Stimulated activated CD8-positive, alpha-beta memory T cell treated with anti-CD3 and anti-CD28 coated beads, Interleukin-4, amount 100 ng/mL, for 48 hours (primary cell): ENCODE results near the gene IL19.

ENCODE experiments used
- DNase-seq: peaks from one replicate; pipeline ENCODE4 v3.0.0-alpha.2; 2020

The IL19 gene

GRCh38 chr1:206801467-206801866, 30.9 kb downstream of the IL19 start:
- DNase-seq = no peak

DNA sequence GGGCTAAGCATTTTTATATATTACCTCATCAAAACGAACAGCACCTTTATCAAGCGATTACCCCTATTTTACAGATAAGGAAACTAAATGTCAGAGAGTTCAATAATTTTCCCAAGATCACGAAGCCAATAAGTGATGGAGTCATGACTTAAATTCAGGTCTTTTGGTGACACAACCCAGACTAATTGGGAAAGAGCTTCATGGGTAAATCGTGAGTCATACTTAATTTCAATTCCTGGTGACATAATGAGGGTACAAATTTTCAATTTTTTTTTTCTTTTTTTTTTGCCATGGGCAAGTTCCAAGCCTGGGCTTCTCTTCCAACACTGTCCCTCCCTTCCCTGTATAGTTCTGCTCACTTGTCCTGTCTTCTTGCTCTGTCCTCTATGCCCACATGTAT, 31.8 kb downstream of the IL19 start:
- DNase-seq = no peak

- peak; percentile 78 for DNase-seq
Measured at GRCh38 chr1:206803221-206803730, 32.7 kb downstream of the IL19 start.

- DNase-seq = no peak
Measured at GRCh38 chr1:206804156-206804737, 33.7 kb downstream of the IL19 start.

- DNase-seq = no peak
Measured at GRCh38 chr1:206805357-206805756, 34.8 kb downstream of the IL19 start.

DNA sequence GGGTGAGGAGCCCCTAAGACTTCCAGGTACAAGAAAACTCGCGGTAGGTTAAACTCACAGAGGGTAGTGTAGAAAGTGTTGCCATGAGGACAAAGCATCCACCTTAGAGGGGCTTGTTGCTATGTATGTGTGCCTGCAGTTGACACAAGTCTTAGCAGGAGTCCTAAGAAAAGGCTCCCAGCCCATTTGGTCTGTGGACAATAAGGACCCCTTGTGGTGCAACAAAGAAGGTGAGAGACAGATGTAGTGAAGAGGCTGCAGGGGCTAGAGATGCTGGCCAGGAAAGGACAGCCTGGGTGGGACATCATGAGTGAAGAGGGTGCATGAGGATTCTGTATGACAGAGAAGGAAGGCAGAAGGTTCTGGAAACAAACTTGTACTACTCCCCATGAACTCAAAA, 38.0 kb downstream of the IL19 start:
- peak; percentile 50 for DNase-seq

DNA sequence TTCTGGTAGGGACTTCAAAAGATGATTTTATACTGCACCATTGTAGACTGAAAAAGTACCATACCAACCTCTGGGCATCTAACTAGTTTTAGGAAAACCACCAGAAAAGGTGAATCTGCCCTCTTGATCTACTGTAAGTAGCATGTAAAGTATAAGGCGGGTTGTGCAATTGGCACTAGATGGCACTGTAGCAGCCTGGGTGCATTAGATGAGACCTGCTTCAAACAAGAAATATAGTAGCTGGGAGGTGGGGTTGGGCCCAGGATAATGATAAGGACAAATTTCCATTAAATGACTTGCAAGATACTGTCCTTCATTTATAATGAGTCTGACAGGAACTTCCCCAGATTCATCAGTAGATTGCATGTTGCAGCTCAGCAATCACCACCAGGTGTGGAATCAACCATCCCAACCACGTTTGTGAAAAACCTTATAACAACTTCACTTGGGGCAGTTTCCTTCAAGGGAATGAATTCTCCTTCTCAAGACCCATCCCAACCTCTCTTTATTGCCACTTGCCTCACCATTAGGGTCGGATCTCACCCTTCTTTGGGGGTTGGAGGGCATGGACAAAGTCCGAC, 39.0 kb downstream of the IL19 start:
- DNase-seq = peak; percentile 54

GRCh38 chr1:206812471-206812870, 41.9 kb downstream of the IL19 start:
- DNase-seq = no peak

- DNase-seq = no peak
Measured at GRCh38 chr1:206814716-206815341, 44.3 kb downstream of the IL19 start.

DNA sequence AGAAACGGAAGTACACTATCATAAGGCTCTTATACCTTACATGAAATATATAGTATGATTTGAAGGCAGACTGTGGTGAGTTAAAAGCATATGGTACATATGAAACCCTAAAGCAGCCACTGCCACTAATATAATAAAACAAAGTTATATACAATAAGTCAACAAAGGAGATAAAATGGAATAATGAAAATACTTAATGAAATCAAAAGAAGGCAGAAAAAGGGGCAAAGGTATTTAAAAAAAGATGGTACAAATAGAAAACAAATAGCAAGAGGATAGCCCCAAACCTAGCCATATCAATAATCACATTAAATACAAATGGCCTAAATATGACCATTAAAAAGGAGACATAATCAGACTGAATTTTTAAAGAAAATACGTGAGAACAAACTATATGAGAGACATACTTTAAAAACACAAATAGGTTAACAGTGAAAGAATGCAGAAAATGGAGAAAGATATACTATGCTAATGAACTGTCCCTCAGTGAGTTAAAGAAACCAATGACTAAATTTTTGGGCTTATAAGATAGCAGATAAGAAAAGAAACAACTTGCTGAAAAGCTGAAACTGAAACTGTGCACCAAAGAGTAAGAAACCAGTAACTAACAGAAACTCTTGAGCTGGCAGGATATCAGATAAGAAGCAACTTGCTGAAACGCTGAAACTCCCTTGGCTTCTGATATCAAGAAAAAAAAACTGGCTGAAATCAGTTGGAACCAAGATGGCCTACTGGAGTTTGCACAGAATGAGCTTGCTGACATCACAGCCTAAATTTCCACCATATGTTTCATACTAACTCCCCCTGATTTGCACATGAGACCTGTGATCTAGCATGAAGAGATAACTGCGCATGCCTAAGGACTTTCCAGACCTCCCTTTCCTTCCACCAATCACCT, 46.1 kb downstream of the IL19 start:
- DNase-seq = no peak

DNA sequence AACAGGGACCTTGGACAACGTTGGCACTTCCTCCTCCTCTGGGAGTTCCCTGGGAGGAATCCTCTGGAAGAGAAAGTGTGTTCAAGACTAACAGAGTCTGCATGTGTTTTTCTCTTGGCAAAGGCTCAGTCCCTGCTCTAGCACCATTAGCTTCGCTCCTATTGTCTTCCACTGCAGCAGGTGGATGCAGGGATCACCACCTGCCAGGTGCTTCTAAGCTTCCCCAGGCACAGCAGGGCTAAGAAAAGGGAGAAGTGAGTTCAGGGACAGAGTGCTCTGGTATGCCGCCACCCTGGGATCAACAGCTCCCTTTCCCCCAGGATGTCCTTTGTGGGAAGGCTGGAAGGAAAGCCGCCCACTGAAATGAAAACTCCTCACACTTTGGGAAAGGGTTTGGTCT, 50.9 kb downstream of the IL19 start:
- DNase-seq = no peak

GRCh38 chr1:206823727-206824126, 53.2 kb downstream of the IL19 start:
- DNase-seq = no peak

DNA sequence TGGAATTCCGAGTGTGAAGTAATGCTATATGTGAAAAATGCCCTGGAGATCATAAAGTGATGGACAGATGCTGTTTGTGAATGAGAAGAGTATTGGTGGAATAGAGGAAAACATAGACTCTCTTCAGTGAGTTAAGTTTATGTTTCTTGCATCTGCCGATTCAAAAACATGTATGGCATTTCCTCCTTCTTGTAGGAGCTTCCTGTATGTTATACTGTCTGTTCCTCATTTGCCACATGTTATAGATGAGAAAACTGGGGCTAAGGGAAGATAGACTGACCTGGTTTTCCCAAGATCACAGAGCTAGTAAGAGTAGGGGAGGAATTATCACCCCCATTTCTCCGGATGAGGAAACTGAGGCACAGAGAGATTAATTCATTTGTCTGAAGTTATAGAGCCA, 53.8 kb downstream of the IL19 start:
- DNase-seq = no peak

DNA sequence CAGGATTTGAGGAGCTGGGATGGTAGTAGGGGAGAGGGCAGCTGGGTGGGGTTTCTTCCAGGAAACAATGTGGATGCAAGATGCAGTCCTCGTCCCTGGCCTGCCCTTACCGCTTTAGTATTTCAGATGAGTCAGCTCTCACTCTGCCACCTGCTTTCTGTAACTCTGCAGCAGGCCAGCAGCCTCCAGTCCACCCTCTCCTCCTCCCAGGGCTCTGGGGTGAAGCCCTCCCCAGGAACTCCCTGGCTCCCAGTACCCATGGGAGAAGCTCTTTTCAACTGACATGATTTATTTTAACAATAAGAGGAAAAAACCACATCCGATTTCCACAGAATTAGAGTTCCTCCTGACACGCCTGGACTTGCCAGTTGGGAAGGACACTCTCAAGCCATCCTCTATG, 55.8 kb downstream of the IL19 start:
- DNase-seq = no peak

GRCh38 chr1:206828061-206828460, 57.5 kb downstream of the IL19 start:
- no peak for DNase-seq

- no peak for DNase-seq
Measured at GRCh38 chr1:206828765-206829164, 58.2 kb downstream of the IL19 start.

DNA sequence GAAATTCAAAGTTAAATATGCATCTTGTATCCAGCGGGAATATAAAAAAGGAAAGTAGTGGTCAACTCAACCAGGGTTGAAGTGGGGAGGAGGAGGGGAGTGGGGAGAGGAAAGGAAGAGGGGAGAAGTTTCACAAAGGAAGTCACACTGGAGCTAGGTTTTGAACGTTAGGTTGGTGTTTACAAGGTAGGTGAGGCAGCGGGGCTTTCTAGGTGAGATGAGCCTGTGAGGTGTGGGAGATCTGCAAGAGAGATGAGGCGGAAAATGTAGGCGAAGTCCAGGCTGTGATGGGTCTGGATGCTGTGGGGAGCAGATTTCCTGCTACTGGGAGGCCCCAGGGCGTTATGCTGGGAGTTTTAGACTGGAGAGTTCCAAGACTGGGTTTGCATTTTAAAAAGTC, 58.7 kb downstream of the IL19 start:
- DNase-seq = no peak

DNA sequence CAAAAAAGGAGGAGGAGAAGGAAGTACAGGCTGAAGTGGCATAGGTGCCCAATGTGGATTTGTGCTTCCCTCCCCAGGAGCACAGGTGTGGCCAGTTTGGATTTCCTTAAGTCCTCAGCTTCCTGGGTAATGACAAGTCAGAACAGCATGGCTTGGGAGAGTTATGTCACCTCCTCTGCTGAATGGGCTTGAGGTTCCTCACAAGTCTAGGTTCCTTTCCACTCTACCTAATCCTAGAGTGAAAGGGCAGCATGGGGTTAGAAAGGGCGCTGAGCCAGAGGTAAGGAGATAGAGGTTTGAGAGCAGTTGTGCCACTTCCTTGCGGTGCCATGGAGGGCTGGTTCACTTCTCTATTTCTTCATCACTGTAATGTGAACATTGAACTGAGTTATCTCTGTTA, 59.3 kb downstream of the IL19 start:
- no peak for DNase-seq

- no peak for DNase-seq
Measured at GRCh38 chr1:206831650-206832049, 61.1 kb downstream of the IL19 start.

DNA sequence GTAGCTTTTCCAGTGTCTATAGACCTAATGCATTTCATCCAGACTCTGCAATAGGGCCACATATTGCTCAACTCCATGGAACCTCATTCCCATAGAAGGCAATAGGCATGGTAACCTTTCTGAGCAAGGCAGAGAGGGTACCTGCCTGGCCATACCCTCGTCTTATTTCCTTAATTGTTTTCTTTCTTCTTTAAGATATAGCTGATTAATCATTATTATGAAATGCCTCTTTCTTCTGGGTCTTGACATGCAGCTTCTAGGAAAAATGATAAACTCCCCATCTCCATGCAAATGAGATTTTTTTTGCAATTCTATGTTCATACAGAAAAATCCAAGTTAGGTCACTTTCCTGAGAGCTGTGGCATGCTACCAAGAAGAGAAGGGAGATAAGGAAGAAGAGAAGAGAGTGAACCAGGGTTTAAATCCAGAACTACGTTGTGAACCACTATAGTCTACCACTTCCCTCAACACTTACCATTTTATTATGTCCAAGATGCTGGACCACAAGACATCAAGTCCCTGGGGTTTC, 61.8 kb downstream of the IL19 start:
- DNase-seq = no peak

GRCh38 chr1:206833106-206833680, 62.6 kb downstream of the IL19 start:
- no peak for DNase-seq

DNA sequence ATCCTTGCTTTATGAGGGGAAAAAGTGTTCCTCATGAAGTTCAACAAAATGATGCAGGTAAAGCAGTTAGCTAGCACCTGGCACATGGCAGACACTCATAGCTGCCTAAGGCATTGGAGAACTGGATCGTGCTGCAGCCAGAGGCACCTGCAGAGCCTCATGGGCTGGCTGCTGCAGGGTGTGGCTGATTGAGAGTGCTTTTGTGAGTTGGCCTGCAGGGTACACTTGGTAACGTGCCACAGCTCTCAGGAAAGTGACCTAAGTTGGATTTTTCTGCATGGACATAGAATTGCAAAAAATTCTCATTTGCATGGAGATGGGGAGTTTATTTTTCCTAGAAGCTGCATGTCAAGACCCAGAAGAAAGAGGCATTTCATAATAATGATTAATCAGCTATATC, 63.2 kb downstream of the IL19 start:
- DNase-seq = no peak

DNA sequence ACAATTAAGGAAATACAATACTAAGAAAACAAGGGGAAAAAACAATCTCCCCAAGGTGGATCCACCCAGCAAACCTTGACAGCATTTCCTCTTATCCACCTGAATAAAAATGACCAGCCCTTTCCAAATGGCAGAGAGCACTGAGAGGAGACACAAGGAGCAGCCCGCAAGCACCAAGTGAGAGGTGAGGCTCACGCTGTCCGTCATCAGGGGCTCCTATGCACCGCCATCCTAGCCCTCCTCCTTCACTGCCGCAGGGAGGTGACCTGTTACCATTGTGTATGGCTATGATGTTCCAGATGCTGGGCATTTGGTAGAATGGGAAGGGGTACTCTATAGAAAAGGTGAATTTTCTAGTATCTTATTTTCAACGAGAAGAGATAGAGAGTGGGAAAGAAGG, 63.6 kb downstream of the IL19 start:
- DNase-seq = no peak
